K562 (cell line): ENCODE data around the gene PATL1. TPM values are rescaled to one million over a fixed set of nuclear protein-coding genes. Genes with fewer than 3 reads are reported as not detected.

Source experiments
- BRD9 ChIP-seq: fragments of 450-650 bp; IDR thresholded peaks from 2 replicates; pipeline ENCODE4 v1.6.1; 2018; ENCODE audit warnings: low read depth; ENCODE audit not compliant: partially characterized antibody
- CBX8 ChIP-seq: fragments of 200-600 bp; sonication (generic); IDR thresholded peaks from 2 replicates; pipeline ENCODE4 v1.6.1; 2012; ENCODE audit warnings: borderline replicate concordance, mixed run types, low read depth, mild to moderate bottlenecking, moderate library complexity, mixed read lengths, low read length, control low read depth, inconsistent platforms; ENCODE audit not compliant: poor library complexity, severe bottlenecking; ENCODE audit errors: extremely low read depth
- CCAR2 ChIP-seq: fragments of 200-400 bp; formaldehyde crosslinking; IDR thresholded peaks from 2 replicates; pipeline ENCODE4 v1.6.1; 2017; ENCODE audit warnings: mild to moderate bottlenecking, low read depth, low read length
- EP300 ChIP-seq: IDR thresholded peaks from 2 replicates; pipeline ENCODE4 v1.6.1; 2012; ENCODE audit warnings: low read length, improper control_type of control experiment
- HNRNPK ChIP-seq: fragments of 200-400 bp; formaldehyde crosslinking; IDR thresholded peaks from one replicate; pipeline ENCODE4 v1.6.1; 2018; ENCODE audit warnings: mild to moderate bottlenecking, low read depth, low read length; ENCODE audit not compliant: poor library complexity, severe bottlenecking
- NFRKB ChIP-seq: fragments of 450-650 bp; IDR thresholded peaks from 2 replicates; pipeline ENCODE4 v1.6.1; 2016; ENCODE audit warnings: low read depth
- NR1H2 ChIP-seq: sonication (generic); formaldehyde crosslinking; IDR thresholded peaks from 2 replicates; pipeline ENCODE4 v1.4.0; 2020; ENCODE audit warnings: mild to moderate bottlenecking, missing genetic modification reagents
- RNF2 ChIP-seq: sonication (generic); IDR thresholded peaks from 2 replicates; pipeline ENCODE4 v1.6.1; 2016
- RUNX1 ChIP-seq: sonication (generic); IDR thresholded peaks from 2 replicates; pipeline ENCODE4 v1.6.1; 2016; ENCODE audit warnings: antibody characterized with exemption, low read depth
- SRF ChIP-seq, 2 experiments: fragments of 250-450, 450-650 bp in 1 of 2; sonication (Bioruptor Pico) in 1 of 2; sonication (generic) in 1 of 2; formaldehyde crosslinking; IDR thresholded peaks; 2 replicates each; pipeline versions ENCODE4 v1.5.0 to v1.5.1; 2020 to 2022; ENCODE audit warnings: mild to moderate bottlenecking in 1 of 2, missing genetic modification reagents in 1 of 2
- SRSF7 ChIP-seq: fragments of 200-400 bp; formaldehyde crosslinking; optimal IDR thresholded peaks from 2 replicates; pipeline ENCODE3; 2017; ENCODE audit warnings: mild to moderate bottlenecking, low read depth, low read length
- STAG1 ChIP-seq: sonication (generic); formaldehyde crosslinking; IDR thresholded peaks from 2 replicates; pipeline ENCODE4 v1.5.0; 2020; ENCODE audit warnings: missing genetic modification reagents, borderline replicate concordance
- TAF9B ChIP-seq: fragments of 450-650 bp; IDR thresholded peaks from 2 replicates; pipeline ENCODE4 v1.6.1; 2018; ENCODE audit warnings: mild to moderate bottlenecking; ENCODE audit not compliant: partially characterized antibody
- TCF3 ChIP-seq: sonication (generic); formaldehyde crosslinking; IDR thresholded peaks from 2 replicates; pipeline ENCODE4 v1.4.0; 2020; ENCODE audit warnings: mild to moderate bottlenecking, missing genetic modification reagents
- TEAD2 ChIP-seq: fragments of 450-650 bp; IDR thresholded peaks from 2 replicates; pipeline ENCODE4 v1.6.1; 2016; ENCODE audit warnings: missing genetic modification characterization, control low read depth, missing compliant biosample characterization
- XRCC4 ChIP-seq: IDR thresholded peaks from one replicate; pipeline ENCODE4 v1.6.1; 2011; ENCODE audit not compliant: insufficient read depth, insufficient read length; ENCODE audit errors: extremely low read depth
- ZEB2 ChIP-seq: fragments of 450-650 bp; IDR thresholded peaks from 2 replicates; pipeline ENCODE4 v1.6.1; 2016
- ZNF316 ChIP-seq: fragments of 450-650 bp; IDR thresholded peaks from 2 replicates; pipeline ENCODE4 v1.6.1; 2016
- ZNF785 ChIP-seq: fragments of 250-450 bp; sonication (Bioruptor Pico); IDR thresholded peaks from 2 replicates; pipeline ENCODE4 v1.4.0; 2020; ENCODE audit warnings: mild to moderate bottlenecking
- polyA plus RNA-seq, 8 experiments: library from polyadenylated mRNA; depleted of rRNA in 4 of 8; stranded (reverse) in 5 of 8; unstranded in 3 of 8; fragments of >200 nt; fragmentation: Nextera tagmentation in 2 of 8; fragmentation: Illumina TruSeq in 1 of 8; extraction: Ambion mirVana in 2 of 8; extraction: Trizol in 1 of 8; gene quantifications; 2 replicates each; pipeline versions ENCODE4 v1.2.1 to v1.2.3, GENCODE V29; 2011 to 2014; ENCODE audit warnings: inconsistent platforms in 1 of 8, missing spikeins in 1 of 8
- total RNA-seq, 7 experiments: library from RNA; depleted of rRNA in 6 of 7; stranded (reverse); fragments of >200 nt in 6 of 7; fragmentation: Illumina TruSeq in 2 of 7; extraction: Trizol in 2 of 7; gene quantifications; 2 replicates each; pipeline versions ENCODE4 v1.2.1 to v1.2.3, GENCODE V29; 2011 to 2021; ENCODE audit warnings: low replicate concordance in 1 of 7
- TF ChIP-seq, protein P1 (sequence below): fragments of 450-650 bp; IDR thresholded peaks from 2 replicates; pipeline ENCODE4 v1.6.1; 2016; ENCODE audit warnings: borderline replicate concordance
- TF ChIP-seq, protein P2 (sequence below): sonication (generic); formaldehyde crosslinking; IDR thresholded peaks from 2 replicates; pipeline ENCODE4 v1.8.0; 2022; ENCODE audit warnings: missing genetic modification reagents, mild to moderate bottlenecking, borderline replicate concordance
- TF ChIP-seq, protein P3 (sequence below): sonication (generic); formaldehyde crosslinking; IDR thresholded peaks from 2 replicates; pipeline ENCODE4 v1.8.0; 2022; ENCODE audit warnings: mild to moderate bottlenecking, missing genetic modification reagents
- TF ChIP-seq, protein P4 (sequence below): fragments of 450-650 bp; formaldehyde crosslinking; IDR thresholded peaks from 2 replicates; pipeline ENCODE4 v1.4.0; 2020; ENCODE audit warnings: mild to moderate bottlenecking, moderate library complexity

Gene PATL1
- total and polyA plus RNA-seq, 9 of the 15 experiments (the other 6 are each of a cell fraction or from before 2014, with no cell fraction given): 3.2 to 48.0 (median 16.4) TPM

DNA sequence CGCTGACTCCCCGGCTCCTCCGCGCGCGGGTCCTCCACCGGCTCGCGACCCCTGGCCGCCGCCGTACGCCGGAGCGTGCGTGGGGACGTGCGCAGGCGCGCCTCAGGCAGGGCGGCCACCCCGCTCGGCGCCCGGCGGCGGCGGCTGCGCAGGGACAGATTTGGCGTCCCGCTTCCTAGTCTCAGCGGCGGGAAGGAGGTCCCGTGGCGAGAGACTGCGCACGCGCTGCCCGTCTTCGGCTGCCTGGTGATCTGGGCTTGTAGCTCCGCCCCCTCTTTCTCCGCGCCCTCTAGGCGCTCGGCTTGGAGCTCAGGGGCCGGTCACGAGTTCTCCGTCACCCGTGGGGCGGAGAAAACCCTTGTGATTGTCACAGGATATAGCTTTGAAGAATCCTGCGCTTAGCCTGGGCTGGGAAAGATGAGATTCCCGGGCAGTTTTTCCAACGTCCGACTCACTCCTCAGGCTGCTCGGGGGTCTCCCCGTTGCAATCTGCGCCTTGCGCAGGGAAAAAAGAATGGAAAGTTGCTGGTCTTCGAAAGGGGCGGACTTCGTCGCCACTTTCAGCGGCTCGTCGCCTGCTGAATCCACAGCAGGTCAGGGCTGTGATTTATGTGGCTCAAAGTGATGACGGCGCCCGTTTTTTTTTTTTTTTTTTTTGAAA is at the start of gene PATL1 (continued):
- TF ChIP-seq, protein P1, sequence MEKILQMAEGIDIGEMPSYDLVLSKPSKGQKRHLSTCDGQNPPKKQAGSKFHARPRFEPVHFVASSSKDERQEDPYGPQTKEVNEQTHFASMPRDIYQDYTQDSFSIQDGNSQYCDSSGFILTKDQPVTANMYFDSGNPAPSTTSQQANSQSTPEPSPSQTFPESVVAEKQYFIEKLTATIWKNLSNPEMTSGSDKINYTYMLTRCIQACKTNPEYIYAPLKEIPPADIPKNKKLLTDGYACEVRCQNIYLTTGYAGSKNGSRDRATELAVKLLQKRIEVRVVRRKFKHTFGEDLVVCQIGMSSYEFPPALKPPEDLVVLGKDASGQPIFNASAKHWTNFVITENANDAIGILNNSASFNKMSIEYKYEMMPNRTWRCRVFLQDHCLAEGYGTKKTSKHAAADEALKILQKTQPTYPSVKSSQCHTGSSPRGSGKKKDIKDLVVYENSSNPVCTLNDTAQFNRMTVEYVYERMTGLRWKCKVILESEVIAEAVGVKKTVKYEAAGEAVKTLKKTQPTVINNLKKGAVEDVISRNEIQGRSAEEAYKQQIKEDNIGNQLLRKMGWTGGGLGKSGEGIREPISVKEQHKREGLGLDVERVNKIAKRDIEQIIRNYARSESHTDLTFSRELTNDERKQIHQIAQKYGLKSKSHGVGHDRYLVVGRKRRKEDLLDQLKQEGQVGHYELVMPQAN: peak; percentile 63; the same call in 1 of the 2 replicates
- TF ChIP-seq STAG1 (CRISPR knock-in tag) (no peak), TAF9B (no peak), EP300 (no peak), TEAD2 (tag) (no peak), ZNF316 (peak; percentile 61), TCF3 (peak; percentile 28; the same call in 1 of the 2 replicates), RNF2 (no peak), NFRKB (peak; percentile 35; the same call in 1 of the 2 replicates), HNRNPK (no peak), XRCC4 (no peak), CBX8 (no peak), RUNX1 (no peak), BRD9 (peak; percentile 71), CCAR2 (no peak), SRF (CRISPR knock-in tag; IDR thresholded peaks at IDR 0.05) (peak in 1 of 2 experiments; percentile 24; a peak in 1 of 4 replicates), ZNF785 (no peak), NR1H2 (0 out of 2 replicates have a peak, but pooled peaks have one; percentile 73), SRSF7 (no peak), ZEB2 (0 out of 2 replicates have a peak, but pooled peaks have one; percentile 25)
- TF ChIP-seq, protein P2, sequence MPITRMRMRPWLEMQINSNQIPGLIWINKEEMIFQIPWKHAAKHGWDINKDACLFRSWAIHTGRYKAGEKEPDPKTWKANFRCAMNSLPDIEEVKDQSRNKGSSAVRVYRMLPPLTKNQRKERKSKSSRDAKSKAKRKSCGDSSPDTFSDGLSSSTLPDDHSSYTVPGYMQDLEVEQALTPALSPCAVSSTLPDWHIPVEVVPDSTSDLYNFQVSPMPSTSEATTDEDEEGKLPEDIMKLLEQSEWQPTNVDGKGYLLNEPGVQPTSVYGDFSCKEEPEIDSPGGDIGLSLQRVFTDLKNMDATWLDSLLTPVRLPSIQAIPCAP (CRISPR knock-in tag): no peak
- TF ChIP-seq, protein P3, sequence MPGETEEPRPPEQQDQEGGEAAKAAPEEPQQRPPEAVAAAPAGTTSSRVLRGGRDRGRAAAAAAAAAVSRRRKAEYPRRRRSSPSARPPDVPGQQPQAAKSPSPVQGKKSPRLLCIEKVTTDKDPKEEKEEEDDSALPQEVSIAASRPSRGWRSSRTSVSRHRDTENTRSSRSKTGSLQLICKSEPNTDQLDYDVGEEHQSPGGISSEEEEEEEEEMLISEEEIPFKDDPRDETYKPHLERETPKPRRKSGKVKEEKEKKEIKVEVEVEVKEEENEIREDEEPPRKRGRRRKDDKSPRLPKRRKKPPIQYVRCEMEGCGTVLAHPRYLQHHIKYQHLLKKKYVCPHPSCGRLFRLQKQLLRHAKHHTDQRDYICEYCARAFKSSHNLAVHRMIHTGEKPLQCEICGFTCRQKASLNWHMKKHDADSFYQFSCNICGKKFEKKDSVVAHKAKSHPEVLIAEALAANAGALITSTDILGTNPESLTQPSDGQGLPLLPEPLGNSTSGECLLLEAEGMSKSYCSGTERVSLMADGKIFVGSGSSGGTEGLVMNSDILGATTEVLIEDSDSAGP (CRISPR knock-in tag): no peak
- TF ChIP-seq, protein P4, sequence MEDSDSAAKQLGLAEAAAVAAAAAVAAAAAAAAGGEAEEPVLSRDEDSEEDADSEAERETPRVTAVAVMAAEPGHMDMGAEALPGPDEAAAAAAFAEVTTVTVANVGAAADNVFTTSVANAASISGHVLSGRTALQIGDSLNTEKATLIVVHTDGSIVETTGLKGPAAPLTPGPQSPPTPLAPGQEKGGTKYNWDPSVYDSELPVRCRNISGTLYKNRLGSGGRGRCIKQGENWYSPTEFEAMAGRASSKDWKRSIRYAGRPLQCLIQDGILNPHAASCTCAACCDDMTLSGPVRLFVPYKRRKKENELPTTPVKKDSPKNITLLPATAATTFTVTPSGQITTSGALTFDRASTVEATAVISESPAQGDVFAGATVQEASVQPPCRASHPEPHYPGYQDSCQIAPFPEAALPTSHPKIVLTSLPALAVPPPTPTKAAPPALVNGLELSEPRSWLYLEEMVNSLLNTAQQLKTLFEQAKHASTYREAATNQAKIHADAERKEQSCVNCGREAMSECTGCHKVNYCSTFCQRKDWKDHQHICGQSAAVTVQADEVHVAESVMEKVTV: no peak
